SK-N-SH (cell line): ENCODE results near the gene SLC2A13. TPM values are rescaled to one million over a fixed set of nuclear protein-coding genes. Genes with fewer than 3 reads are reported as not detected.

Source experiments
- CTCF ChIA-PET: fragments of 300-600, 350-600 bp; formaldehyde crosslinking; extraction: SDS; loops from one replicate; lab custom pipeline; 2021; lab: Yijun Ruan, JAX
- POLR2A ChIA-PET: fragments of 350-600 bp; sonication (Branson Sonifier 250); formaldehyde crosslinking; extraction: SDS; loops from one replicate; lab custom pipeline; 2020; ENCODE audit warnings: antibody characterized with exemption, inconsistent platforms; lab: Yijun Ruan, JAX
- DNase-seq: peaks from one replicate; pipeline ENCODE4 v3.0.0; 2012
- H2AFZ ChIP-seq: fragments of 200-600 bp; sonication (generic); 2 replicates; pipeline ENCODE4 v1.8.1; 2016; ENCODE audit warnings: antibody characterized with exemption, mild to moderate bottlenecking, low read depth
- H3F3A ChIP-seq: fragments of 200-600 bp; sonication (generic); replicated peaks from 2 replicates; pipeline ENCODE3; 2016; ENCODE audit warnings: antibody characterized with exemption, mild to moderate bottlenecking; ENCODE audit not compliant: insufficient read depth
- H3K27ac ChIP-seq, 2 experiments: fragments of 200-500 bp in 1 of 2; fragments of 200-600 bp in 1 of 2; sonication (Bioruptor generic) in 1 of 2; sonication (generic), shearing (Covaris generic) in 1 of 2; 2 replicates each; pipeline versions ENCODE4 v1.5.1 to v1.6.1; 2014 to 2016; ENCODE audit warnings: low read depth in 2 of 2, inconsistent platforms in 1 of 2, low read length in 1 of 2, mild to moderate bottlenecking in 1 of 2, mixed read lengths in 1 of 2
- H3K27me3 ChIP-seq: fragments of 200-600 bp; sonication (generic), shearing (Covaris generic); 2 replicates; pipeline ENCODE4 v1.6.1; 2016; ENCODE audit warnings: mixed run types; ENCODE audit not compliant: insufficient read depth
- H3K36me3 ChIP-seq, 2 experiments: fragments of 200-500 bp in 1 of 2; fragments of 200-600 bp in 1 of 2; sonication (Bioruptor generic) in 1 of 2; sonication (generic) in 1 of 2; replicated peaks in 1 of 2; 2 replicates each; pipeline versions ENCODE3 to v1.5.1; 2014 to 2016; ENCODE audit warnings: low read length in 1 of 2, mild to moderate bottlenecking in 1 of 2; ENCODE audit not compliant: insufficient read depth in 2 of 2, control insufficient read depth in 1 of 2
- H3K4me1 ChIP-seq, 2 experiments: fragments of 200-500 bp in 1 of 2; fragments of 200-600 bp in 1 of 2; sonication (Bioruptor generic) in 1 of 2; sonication (generic), shearing (Covaris generic) in 1 of 2; 2 replicates each; pipeline versions ENCODE4 v1.5.1 to v1.6.1; 2014 to 2016; ENCODE audit warnings: low read depth in 1 of 2, low read length in 1 of 2, mixed run types in 1 of 2; ENCODE audit not compliant: insufficient read depth in 2 of 2, control insufficient read depth in 1 of 2
- H3K4me2 ChIP-seq: fragments of 200-600 bp; sonication (generic), shearing (Covaris generic); 2 replicates; pipeline ENCODE4 v1.6.1; 2017; ENCODE audit warnings: mixed run types
- H3K4me3 ChIP-seq, 2 experiments: fragments of 200-500 bp in 1 of 2; fragments of 200-600 bp in 1 of 2; sonication (Bioruptor generic) in 1 of 2; sonication (generic), shearing (Covaris generic) in 1 of 2; 2 replicates each; pipeline versions ENCODE4 v1.5.1 to v1.8.1; 2014 to 2016; ENCODE audit warnings: low read depth in 2 of 2, inconsistent platforms in 1 of 2, low read length in 1 of 2, mild to moderate bottlenecking in 1 of 2, mixed read lengths in 1 of 2, moderate library complexity in 1 of 2
- H3K79me2 ChIP-seq: fragments of 200-600 bp; sonication (generic); 2 replicates; pipeline ENCODE4 v1.8.1; 2017; ENCODE audit warnings: mild to moderate bottlenecking; ENCODE audit not compliant: insufficient read depth
- H3K9ac ChIP-seq: fragments of 200-600 bp; sonication (generic); 2 replicates; pipeline ENCODE4 v1.6.1; 2017; ENCODE audit warnings: mixed run types
- H3K9me2 ChIP-seq: fragments of 200-600 bp; sonication (generic); 2 replicates; pipeline ENCODE4 v1.6.1; 2017; ENCODE audit warnings: mixed run types
- H3K9me3 ChIP-seq: fragments of 200-600 bp; sonication (generic); 2 replicates; pipeline ENCODE4 v1.6.1; 2017; ENCODE audit warnings: mixed run types, mild to moderate bottlenecking, moderate library complexity
- H4K20me1 ChIP-seq: fragments of 200-600 bp; sonication (generic); 2 replicates; pipeline ENCODE4 v1.6.1; 2017; ENCODE audit warnings: mild to moderate bottlenecking, mixed run types; ENCODE audit not compliant: insufficient read depth
- EP300 ChIP-seq, 2 experiments: IDR thresholded peaks; 2 replicates each; pipeline versions ENCODE4 v1.4.0 to v1.6.1; 2012; ENCODE audit warnings: borderline replicate concordance in 1 of 2, low read depth in 1 of 2, low read length in 1 of 2
- FOSL2 ChIP-seq: IDR thresholded peaks from 2 replicates; pipeline ENCODE4 v1.4.0; 2012; ENCODE audit warnings: low read depth, mild to moderate bottlenecking, moderate library complexity, borderline replicate concordance
- MEF2A ChIP-seq: IDR thresholded peaks from 2 replicates; pipeline ENCODE4 v1.4.0; 2012; ENCODE audit warnings: low read depth, borderline replicate concordance
- MXI1 ChIP-seq: IDR thresholded peaks from 2 replicates; pipeline ENCODE4 v1.6.1; 2012; ENCODE audit warnings: mild to moderate bottlenecking, low read depth, low read length, improper control_type of control experiment
- POLR2AphosphoS5 ChIP-seq: IDR thresholded peaks from 2 replicates; pipeline ENCODE4 v1.6.1; 2012; ENCODE audit warnings: low read depth, low read length
- RAD21 ChIP-seq: IDR thresholded peaks from 2 replicates; pipeline ENCODE4 v1.6.1; 2012; ENCODE audit warnings: mild to moderate bottlenecking, low read length
- RCOR1 ChIP-seq: fragments of 150-350 bp; IDR thresholded peaks from 2 replicates; pipeline ENCODE4 v1.6.1; 2017; ENCODE audit warnings: antibody characterized with exemption, low read length
- RFX5 ChIP-seq: IDR thresholded peaks from 2 replicates; pipeline ENCODE4 v1.6.1; 2012; ENCODE audit warnings: mild to moderate bottlenecking, improper control_type of control experiment, low read length
- SIN3A ChIP-seq: IDR thresholded peaks from 2 replicates; pipeline ENCODE4 v1.6.1; 2012; ENCODE audit warnings: low read depth, mild to moderate bottlenecking, low read length, moderate library complexity, borderline replicate concordance
- TEAD4 ChIP-seq: IDR thresholded peaks from 2 replicates; pipeline ENCODE4 v1.4.0; 2012; ENCODE audit warnings: mild to moderate bottlenecking, borderline replicate concordance; ENCODE audit not compliant: insufficient read depth
- USF2 ChIP-seq: fragments of 150-350 bp; IDR thresholded peaks from 2 replicates; pipeline ENCODE4 v1.6.1; 2017; ENCODE audit warnings: antibody characterized with exemption, low read length, low read depth, borderline replicate concordance
- YY1 ChIP-seq: IDR thresholded peaks from 2 replicates; pipeline ENCODE4 v1.4.0; 2012; ENCODE audit warnings: low read depth, mild to moderate bottlenecking
- polyA plus RNA-seq, 3 experiments: library from polyadenylated mRNA; depleted of rRNA; stranded (reverse); fragments of >200 nt; gene quantifications; 2 replicates each; pipeline ENCODE4 v1.2.3, GENCODE V29; 2012
- TF ChIP-seq, protein P1 (sequence below): IDR thresholded peaks from 2 replicates; pipeline ENCODE4; 2012
- TF ChIP-seq, protein P2 (sequence below): fragments of 200-600 bp; sonication (generic); IDR thresholded peaks from 2 replicates; pipeline ENCODE4 v1.6.1; 2017; ENCODE audit warnings: antibody characterized with exemption, mild to moderate bottlenecking, moderate library complexity
- TF ChIP-seq, protein P3 (sequence below): fragments of 150-350 bp; IDR thresholded peaks from 2 replicates; pipeline ENCODE4 v1.6.1; 2016; ENCODE audit warnings: mild to moderate bottlenecking, low read depth, low read length

Gene SLC2A13
- polyA plus RNA-seq, 1 of the 3 experiments (the other 2 are of a cell fraction), result 0.21 TPM

GRCh38 chr12:39883411-39883810 lies 222.5 kb downstream of the SLC2A13 start (continued):
- TF ChIP-seq, protein P1, sequence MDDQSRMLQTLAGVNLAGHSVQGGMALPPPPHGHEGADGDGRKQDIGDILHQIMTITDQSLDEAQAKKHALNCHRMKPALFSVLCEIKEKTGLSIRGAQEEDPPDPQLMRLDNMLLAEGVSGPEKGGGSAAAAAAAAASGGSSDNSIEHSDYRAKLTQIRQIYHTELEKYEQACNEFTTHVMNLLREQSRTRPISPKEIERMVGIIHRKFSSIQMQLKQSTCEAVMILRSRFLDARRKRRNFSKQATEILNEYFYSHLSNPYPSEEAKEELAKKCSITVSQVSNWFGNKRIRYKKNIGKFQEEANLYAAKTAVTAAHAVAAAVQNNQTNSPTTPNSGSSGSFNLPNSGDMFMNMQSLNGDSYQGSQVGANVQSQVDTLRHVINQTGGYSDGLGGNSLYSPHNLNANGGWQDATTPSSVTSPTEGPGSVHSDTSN, result no peak

DNA sequence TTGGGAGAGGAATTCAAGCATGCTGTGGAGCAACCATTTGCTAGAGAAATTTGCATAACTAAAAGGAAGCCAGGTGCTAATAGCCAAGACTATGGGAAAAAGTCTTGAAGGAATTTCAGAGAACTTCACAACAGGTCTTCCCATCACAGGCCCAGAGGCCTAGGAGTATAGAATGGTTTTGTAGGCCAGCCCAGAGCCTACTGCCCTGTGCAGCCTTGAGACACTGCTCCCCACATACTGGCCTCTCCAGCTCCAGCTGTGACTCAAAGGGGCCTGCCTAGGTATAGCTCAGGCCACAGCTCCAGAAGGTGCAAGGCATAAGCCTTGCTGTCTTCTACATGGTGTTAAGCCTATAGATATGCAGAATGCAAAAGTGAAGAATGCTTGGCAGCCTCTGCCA lies 227.1 kb downstream of the SLC2A13 start:
- CTCF ChIA-PET, result no interaction called here

DNA sequence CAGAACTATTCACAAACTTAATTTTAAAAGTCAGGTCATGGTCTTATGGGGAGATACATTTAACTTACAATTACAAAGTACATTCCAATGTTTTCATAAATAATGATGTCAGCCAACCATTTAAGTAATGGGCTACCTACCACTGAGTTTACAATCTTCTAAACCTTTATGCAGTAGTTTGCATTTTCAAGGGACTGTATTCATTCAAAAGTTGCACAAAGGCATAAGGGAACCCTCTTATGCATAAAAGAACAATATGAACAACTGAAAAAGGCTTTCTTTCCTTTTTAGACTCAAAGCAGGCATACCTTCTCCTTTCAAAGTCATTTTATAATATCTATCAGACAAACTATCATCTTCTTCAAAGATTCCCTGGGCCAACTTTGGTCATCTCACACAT lies 230.2 kb downstream of the SLC2A13 start:
- no peak overlapping the region for H3K4me2 ChIP-seq
- H3K27ac ChIP-seq, result no peak overlapping the region
- no peaks in the 10 kb centered on the region for H3K79me2 ChIP-seq
- CTCF ChIA-PET, result no interaction called here
- no peaks in the 10 kb centered on the region for H4K20me1 ChIP-seq
- DNase-seq, result no peak
- H3K9me2 ChIP-seq, result no peaks in the 10 kb centered on the region
- H3K9me3 ChIP-seq, result no peaks in the 10 kb centered on the region
- no peak for TF ChIP-seq RFX5
- TF ChIP-seq POLR2AphosphoS5, result no peak
- TF ChIP-seq FOSL2, result no peak
- no peak for TF ChIP-seq EP300 (IDR thresholded peaks at IDR 0.05; ENCODE audit: borderline replicate concordance in 1 of 2, low read depth in 1 of 2, low read length in 1 of 2)
- TF ChIP-seq YY1, result no peak
- TF ChIP-seq, protein P2, sequence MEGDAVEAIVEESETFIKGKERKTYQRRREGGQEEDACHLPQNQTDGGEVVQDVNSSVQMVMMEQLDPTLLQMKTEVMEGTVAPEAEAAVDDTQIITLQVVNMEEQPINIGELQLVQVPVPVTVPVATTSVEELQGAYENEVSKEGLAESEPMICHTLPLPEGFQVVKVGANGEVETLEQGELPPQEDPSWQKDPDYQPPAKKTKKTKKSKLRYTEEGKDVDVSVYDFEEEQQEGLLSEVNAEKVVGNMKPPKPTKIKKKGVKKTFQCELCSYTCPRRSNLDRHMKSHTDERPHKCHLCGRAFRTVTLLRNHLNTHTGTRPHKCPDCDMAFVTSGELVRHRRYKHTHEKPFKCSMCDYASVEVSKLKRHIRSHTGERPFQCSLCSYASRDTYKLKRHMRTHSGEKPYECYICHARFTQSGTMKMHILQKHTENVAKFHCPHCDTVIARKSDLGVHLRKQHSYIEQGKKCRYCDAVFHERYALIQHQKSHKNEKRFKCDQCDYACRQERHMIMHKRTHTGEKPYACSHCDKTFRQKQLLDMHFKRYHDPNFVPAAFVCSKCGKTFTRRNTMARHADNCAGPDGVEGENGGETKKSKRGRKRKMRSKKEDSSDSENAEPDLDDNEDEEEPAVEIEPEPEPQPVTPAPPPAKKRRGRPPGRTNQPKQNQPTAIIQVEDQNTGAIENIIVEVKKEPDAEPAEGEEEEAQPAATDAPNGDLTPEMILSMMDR, result no peak
- no peak for TF ChIP-seq MXI1
- TF ChIP-seq, protein P3, sequence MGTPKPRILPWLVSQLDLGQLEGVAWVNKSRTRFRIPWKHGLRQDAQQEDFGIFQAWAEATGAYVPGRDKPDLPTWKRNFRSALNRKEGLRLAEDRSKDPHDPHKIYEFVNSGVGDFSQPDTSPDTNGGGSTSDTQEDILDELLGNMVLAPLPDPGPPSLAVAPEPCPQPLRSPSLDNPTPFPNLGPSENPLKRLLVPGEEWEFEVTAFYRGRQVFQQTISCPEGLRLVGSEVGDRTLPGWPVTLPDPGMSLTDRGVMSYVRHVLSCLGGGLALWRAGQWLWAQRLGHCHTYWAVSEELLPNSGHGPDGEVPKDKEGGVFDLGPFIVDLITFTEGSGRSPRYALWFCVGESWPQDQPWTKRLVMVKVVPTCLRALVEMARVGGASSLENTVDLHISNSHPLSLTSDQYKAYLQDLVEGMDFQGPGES, result no peak
- no peak for TF ChIP-seq MEF2A
- no peak overlapping the region for H2AFZ ChIP-seq
- H3F3A ChIP-seq, result no peaks in the 10 kb centered on the region
- H3K27me3 ChIP-seq, result no peaks in the 10 kb centered on the region
- no peaks in the 10 kb centered on the region for H3K36me3 ChIP-seq
- H3K4me3 ChIP-seq, result no peak overlapping the region
- POLR2A ChIA-PET, result no interaction called here
- no peaks in the 10 kb centered on the region for H3K4me1 ChIP-seq
- no peak overlapping the region for H3K9ac ChIP-seq

More for the DNA sequence above, 227.1 kb downstream of the SLC2A13 start:
- H3K9me2 ChIP-seq, result no peaks in the 10 kb centered on the region
- no peaks in the 10 kb centered on the region for H3K4me1 ChIP-seq
- POLR2A ChIA-PET, result no interaction called here
- H3K27me3 ChIP-seq, result no peaks in the 10 kb centered on the region
- no peaks in the 10 kb centered on the region for H3K9me3 ChIP-seq
- DNase-seq, result no peak
- H2AFZ ChIP-seq, result no peak overlapping the region
- H3K79me2 ChIP-seq, result no peaks in the 10 kb centered on the region
- no peak overlapping the region for H3K9ac ChIP-seq
- no peaks in the 10 kb centered on the region for H3K36me3 ChIP-seq
- no peak overlapping the region for H3K4me3 ChIP-seq
- H3F3A ChIP-seq, result no peaks in the 10 kb centered on the region
- H3K27ac ChIP-seq, result no peak overlapping the region
- no peak overlapping the region for H3K4me2 ChIP-seq
- no peak for TF ChIP-seq RFX5
- TF ChIP-seq TEAD4, result no peak
- no peak for TF ChIP-seq POLR2AphosphoS5
- no peak for TF ChIP-seq RAD21
- TF ChIP-seq, protein P2, result no peak
- TF ChIP-seq FOSL2, result no peak
- TF ChIP-seq SIN3A, result no peak
- no peak for TF ChIP-seq MXI1
- no peak for TF ChIP-seq USF2
- TF ChIP-seq RCOR1, result no peak
- TF ChIP-seq, all 33 proteins: peak for 0
- no peaks in the 10 kb centered on the region for H4K20me1 ChIP-seq
